HG03520 (cell line): Measurements from ENCODE around the gene GTF3C4.

Experiments used
- ATAC-seq: cut with Tn5 transposase; IDR thresholded peaks from one replicate; pipeline ENCODE4 v1.9.1; 2021; ENCODE audit warnings: mild to moderate bottlenecking, moderate library complexity; ENCODE audit not compliant: unreplicated experiment

The GTF3C4 gene, protein sequence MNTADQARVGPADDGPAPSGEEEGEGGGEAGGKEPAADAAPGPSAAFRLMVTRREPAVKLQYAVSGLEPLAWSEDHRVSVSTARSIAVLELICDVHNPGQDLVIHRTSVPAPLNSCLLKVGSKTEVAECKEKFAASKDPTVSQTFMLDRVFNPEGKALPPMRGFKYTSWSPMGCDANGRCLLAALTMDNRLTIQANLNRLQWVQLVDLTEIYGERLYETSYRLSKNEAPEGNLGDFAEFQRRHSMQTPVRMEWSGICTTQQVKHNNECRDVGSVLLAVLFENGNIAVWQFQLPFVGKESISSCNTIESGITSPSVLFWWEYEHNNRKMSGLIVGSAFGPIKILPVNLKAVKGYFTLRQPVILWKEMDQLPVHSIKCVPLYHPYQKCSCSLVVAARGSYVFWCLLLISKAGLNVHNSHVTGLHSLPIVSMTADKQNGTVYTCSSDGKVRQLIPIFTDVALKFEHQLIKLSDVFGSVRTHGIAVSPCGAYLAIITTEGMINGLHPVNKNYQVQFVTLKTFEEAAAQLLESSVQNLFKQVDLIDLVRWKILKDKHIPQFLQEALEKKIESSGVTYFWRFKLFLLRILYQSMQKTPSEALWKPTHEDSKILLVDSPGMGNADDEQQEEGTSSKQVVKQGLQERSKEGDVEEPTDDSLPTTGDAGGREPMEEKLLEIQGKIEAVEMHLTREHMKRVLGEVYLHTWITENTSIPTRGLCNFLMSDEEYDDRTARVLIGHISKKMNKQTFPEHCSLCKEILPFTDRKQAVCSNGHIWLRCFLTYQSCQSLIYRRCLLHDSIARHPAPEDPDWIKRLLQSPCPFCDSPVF

GRCh38 chr9:132670457-132671391 is at the start of gene GTF3C4:
TSS of gene GTF3C4 (plus strand) at chr9:132670464. CDS start at chr9:132670599, 135 bp downstream.
- peak; percentile 13 for ATAC-seq

GRCh38 chr9:132622159-132622558 is 48.1 kb upstream of the GTF3C4 start:
- ATAC-seq: no peak

DNA sequence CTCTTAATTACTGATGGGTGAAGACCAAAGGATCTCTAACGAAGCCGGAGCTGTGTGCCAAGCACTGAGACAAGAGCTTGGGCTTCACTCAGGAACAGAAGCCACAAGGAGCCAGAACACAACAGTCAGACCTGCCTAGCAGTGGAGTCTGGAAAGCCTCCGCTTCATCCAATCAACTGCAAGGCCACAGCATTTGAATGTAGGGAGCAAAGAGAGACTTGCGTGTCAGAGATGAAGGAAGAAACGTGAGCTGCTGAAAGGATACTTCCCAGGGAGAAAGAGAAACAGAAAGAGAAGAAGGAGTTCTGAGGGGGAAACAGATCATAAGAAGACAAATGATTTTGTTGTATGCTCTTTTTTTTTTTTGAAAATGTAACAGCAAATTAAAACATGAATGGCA is 44.0 kb upstream of the GTF3C4 start:
- no peak for ATAC-seq

GRCh38 chr9:132627106-132627505 is 43.2 kb upstream of the GTF3C4 start:
- ATAC-seq: no peak

- no peak for ATAC-seq
These were observed 42.7 kb upstream of the GTF3C4 start for GRCh38 chr9:132627594-132627993.

DNA sequence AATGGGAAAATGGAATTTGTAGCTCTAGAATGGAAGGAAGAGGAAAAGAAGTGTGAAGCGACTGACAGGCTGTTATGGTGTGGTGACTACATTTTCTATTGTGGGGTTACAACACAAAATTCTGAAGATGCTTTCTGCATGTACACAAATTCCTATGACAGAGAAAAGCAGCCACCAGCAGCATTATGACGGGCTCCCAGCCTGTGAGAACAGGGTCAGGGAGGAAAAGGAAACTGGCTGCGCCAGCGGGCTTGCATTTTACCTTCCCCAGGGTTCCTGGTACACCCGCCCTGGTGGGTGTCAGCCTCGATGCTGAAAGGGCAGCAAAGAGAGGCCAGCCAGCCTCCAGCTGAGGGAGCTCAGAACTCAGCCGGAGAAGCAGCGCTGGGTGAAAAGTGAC is 41.5 kb upstream of the GTF3C4 start:
- ATAC-seq: no peak

DNA sequence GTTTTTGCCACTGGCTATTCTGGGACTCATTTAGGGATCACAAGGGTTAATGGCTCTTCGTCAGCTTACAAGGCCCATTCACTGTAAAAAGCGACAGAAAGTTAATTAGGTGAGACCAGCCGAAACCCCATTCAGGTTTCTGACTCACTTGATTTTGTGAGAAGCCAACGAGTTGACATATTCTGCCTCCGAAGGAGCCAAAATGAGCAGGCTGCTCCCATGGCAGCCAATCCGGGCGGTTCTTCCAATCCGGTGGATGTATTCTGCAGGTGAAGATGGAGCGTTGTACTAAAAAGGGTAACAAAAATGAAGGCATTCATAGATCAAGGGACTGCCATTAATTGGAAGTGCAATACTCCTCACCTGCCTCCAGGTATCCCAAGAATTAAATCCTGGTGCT is 40.1 kb upstream of the GTF3C4 start:
- no peak for ATAC-seq

DNA sequence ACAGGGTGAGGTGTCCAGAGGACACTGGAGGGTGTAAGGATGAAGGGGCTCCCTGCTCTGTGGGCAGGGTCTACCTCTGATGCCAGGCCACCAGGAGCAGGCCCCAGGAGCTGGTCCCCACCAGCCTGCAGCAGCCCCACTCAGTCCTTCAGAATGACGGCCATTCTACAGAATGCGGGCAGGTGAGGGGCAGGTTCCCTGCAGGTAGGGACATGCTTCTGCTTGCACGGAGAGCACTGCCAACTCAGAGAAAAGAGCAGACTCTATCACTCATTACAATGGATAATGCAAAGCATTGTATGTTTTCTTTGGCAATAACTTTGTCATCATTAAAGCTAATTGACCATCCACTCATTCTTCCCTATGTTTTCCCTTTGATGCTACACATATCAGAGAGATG is 39.5 kb upstream of the GTF3C4 start:
- ATAC-seq: no peak

DNA sequence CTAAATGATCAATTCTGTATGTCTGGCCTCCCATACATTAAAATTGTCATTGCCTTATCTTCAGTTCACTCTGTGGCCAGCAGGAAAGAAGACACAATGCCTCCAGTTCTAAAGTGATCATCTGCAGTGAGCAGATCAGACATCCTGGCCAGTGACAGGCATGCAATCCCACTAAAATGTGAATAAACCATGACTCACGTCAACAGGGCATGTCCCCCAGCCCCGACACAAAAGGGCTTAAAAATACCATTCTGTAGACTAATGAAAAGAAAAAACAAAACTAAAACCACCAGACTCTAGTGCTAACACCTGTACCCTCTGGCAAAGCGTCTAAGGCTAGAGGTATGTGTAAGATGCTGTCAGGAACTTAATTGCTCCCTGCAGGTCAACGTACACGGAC is 39.0 kb upstream of the GTF3C4 start:
- no peak for ATAC-seq

DNA sequence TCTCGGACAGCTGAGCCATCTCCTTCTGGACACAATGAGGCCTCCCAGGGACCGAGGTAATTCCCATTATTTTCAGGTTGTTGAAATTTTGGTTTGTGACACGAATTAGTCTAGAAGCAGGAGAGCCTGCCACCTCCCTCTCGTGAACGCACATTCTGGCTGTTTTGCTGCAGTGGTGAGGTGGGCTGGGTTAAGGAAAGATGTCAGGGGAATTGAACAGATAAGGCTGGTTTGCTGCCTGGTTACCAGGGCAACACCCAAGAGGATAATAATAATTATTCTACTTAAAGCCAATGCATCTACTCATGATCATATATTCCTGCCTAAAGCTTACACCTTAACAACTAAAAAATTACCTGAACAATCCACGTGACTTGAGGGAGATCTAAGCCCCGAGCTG is 38.6 kb upstream of the GTF3C4 start:
- no peak for ATAC-seq

GRCh38 chr9:132632413-132633129 is 37.7 kb upstream of the GTF3C4 start:
- ATAC-seq: no peak

GRCh38 chr9:132634327-132634726 is 35.9 kb upstream of the GTF3C4 start:
- no peak for ATAC-seq

- no peak for ATAC-seq
These were observed 32.9 kb upstream of the GTF3C4 start for GRCh38 chr9:132637351-132637750.

- no peak for ATAC-seq
These were observed 32.5 kb upstream of the GTF3C4 start for GRCh38 chr9:132637801-132638200.

GRCh38 chr9:132638240-132638639 is 32.0 kb upstream of the GTF3C4 start:
- ATAC-seq: no peak

- ATAC-seq: no peak
These were observed 30.9 kb upstream of the GTF3C4 start for GRCh38 chr9:132639322-132639721.

- no peak for ATAC-seq
These were observed 29.0 kb upstream of the GTF3C4 start for GRCh38 chr9:132641216-132641615.

DNA sequence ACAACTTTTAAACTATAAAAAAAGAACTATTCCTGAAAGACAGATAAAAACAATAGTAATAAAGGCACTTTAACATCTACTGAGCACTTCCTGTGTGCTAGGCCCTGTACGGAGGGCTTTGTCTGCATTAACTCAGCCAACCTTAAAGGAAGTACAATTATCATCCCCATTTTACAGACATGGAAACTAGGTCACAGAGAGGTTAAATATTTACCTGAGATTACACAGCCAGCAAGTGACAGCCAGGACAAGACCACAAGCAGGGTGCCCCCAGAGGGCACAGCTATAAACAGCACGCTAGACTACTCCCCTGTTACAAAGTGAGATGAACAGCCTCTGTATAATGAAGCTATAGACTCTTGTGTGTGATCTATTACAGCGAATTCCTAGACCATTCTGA is 26.0 kb upstream of the GTF3C4 start:
- ATAC-seq: no peak

DNA sequence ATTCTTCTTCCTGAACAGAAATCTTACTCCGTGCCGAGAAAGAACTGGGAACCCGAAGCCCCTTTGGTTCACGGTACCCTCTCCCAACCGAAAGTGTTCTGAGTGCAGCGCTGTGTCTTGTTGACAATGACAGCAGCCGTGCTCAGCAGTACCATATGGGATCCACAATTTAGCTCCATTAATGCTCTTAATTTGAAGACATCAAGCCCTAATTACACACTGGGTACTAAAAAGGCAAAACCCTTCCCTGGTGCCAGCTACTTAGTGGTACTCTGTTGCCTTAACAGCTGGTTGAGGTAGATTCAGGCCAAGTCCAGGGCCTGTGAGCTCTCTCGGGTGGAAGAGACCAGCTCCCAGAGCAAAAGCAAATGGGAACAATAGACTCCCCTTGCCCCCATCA is 25.0 kb upstream of the GTF3C4 start:
- no peak for ATAC-seq

- ATAC-seq: no peak
These were observed 24.6 kb upstream of the GTF3C4 start for GRCh38 chr9:132645711-132646110.
